ENCODE data around the gene SELE.

Gene SELE, protein sequence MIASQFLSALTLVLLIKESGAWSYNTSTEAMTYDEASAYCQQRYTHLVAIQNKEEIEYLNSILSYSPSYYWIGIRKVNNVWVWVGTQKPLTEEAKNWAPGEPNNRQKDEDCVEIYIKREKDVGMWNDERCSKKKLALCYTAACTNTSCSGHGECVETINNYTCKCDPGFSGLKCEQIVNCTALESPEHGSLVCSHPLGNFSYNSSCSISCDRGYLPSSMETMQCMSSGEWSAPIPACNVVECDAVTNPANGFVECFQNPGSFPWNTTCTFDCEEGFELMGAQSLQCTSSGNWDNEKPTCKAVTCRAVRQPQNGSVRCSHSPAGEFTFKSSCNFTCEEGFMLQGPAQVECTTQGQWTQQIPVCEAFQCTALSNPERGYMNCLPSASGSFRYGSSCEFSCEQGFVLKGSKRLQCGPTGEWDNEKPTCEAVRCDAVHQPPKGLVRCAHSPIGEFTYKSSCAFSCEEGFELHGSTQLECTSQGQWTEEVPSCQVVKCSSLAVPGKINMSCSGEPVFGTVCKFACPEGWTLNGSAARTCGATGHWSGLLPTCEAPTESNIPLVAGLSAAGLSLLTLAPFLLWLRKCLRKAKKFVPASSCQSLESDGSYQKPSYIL

DNA sequence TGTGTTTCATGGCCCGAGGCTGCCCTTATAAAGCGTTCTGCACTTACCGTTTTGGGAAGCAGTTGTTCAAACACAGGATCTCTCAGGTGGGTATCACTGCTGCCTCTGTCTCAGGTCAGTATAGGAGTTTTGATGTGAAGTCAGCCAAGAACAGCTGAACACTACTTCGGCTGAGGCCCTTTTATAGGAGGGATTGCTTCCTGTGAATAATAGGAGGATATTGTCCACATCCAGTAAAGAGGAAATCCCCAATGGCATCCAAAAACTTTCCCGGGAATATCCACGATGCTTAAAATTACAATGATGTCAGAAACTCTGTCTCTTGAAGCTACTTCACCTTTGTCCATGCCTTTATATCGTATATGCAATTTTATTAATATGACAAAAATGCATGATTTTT, at the start of gene SELE:
TSS of gene SELE (minus strand) at position 156 of the 400 bp plus-strand sequence. CDS start 467 bp downstream, outside the sequence.
- no peak within 1 kb of the TSS for H3K4me3 ChIP-seq (ENCODE audit: low read depth, low read length)

DNA sequence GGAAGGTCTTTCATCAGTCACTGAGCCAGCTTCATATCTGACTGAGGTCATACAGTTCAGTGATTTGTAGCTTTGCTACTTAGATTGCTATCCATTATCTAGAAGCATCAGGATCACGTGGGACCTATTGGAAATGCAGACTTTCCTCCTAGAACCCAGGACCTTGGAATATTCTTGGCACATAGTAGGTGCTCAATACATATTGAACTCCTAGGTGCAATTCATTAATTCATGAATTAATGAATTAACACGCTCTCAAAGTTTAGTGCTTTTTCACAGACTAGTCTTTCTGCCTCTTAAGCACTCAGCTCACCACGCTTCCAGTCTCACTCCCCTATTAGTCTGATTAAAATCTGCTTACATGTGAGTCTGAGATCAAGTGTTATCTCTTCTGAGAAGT, 48.7 kb upstream of the SELE start:
- no peak overlapping the region for H3K4me3 ChIP-seq (ENCODE audit: low read depth, low read length)

DNA sequence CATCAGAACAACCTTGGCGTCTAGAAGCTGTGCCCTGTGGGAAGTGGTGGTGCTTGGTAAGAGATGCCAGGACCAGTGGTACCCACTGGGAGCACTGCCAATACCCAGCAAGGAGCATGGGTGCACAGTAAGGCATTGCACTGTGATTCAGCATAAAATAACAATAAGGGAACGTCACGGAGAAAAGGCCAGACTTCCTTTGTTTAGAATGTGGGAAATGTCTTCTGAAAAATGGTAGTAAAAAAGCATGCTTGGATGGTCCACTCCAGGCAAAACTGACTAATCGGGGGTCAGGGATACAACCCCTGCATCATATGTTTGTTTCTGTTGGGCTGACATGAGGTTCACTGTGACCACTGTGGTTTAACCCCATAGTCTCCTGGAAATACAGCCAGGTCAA, 46.1 kb upstream of the SELE start:
- H3K4me3 ChIP-seq (ENCODE audit: low read depth, low read length), result no peak overlapping the region

DNA sequence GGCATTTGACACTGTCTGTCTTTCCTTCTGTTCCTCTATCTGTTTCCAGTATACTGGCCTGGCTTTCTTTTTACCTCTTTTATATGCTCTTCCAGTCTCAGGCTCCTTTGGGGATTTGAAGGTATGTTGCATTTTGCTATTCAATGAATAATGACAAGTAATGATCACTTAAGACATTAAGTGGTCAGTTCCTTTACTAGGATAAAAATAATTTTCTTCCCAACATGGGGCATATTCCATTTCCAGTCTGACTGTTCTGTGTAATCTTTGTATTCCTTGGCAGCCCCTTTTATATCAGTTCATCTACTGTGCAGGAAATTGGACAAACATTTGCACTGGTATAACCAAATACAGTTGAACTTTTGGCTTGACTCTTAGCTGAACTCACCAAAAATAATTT, 45.3 kb upstream of the SELE start:
- H3K4me3 ChIP-seq (ENCODE audit: low read depth, low read length), result no peak overlapping the region

DNA sequence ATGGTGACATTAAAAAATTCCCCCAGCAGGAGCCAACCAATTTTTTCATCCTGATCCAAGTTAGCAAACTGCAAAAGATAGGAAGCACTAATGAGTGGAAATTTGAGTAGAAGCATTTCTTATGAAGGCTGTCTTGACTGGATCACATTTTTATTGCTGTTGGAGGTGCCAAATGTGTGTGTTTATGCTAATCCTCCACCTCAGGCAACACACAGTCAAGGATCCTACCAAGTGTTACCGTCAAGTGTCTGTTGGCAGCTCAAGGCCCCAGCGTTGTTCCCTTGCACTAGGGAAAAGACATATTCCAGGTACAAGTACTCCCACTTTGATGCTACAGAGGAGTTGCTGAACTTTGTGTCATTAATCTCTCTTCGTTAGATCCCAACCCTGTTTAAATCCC, 42.6 kb upstream of the SELE start:
- H3K4me3 ChIP-seq (ENCODE audit: low read depth, low read length), result no peak overlapping the region

DNA sequence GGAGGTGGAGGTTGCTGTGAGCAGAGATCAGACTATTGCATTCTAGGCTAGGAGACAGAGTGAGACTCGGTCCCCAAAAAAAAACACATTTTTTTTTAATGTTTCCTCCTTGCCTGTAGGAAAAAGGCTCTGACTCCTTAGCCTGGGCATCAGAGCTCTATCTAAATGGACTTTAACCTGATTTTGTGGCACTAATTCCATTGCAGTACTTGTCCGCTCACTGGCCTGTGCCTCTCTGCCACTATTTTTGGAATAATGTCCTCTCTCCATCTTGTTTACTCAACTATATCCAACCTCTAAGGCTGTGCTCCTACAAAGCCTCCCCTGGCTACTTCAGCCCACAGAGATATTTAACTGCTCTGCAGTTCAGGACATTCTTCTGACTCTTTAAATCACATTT, 34.3 kb upstream of the SELE start:
- no peak overlapping the region for H3K4me3 ChIP-seq (ENCODE audit: low read depth, low read length)

DNA sequence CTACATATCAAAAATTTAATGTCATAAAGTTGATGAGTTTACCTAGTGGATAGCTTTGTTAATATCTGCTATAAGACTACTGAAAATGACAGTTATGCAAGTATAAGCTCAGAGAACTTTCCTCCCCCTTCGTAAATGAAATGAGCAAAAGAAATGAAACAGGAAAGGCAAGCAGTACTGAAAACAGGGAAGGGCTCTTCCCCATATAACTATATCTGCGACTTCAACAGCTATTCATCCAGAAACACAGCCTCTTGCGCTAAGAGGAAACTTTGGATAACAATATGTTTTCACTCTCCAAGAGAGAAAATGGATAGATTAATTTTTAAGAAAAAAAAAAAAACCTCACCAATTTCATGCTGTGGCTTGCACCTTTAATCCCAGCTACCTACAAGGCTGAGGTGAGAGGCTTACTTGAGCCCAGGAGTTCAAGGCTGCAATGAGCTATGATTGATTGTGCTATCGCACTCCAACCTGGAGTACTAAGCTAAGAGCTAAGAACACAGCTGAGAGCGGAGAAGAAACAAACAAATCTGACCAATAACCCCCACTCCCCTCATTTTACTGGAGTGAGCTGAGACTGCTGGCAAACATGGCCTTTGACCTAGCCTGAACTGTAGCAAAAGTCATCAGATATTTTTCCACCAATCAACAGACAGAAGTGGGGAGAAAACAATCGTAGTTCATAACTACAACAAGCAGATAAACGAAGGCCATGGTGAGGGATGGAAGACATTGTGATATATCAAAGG, 31.9 kb upstream of the SELE start:
- H3K4me3 ChIP-seq (ENCODE audit: low read depth, low read length), result no peak overlapping the region

DNA sequence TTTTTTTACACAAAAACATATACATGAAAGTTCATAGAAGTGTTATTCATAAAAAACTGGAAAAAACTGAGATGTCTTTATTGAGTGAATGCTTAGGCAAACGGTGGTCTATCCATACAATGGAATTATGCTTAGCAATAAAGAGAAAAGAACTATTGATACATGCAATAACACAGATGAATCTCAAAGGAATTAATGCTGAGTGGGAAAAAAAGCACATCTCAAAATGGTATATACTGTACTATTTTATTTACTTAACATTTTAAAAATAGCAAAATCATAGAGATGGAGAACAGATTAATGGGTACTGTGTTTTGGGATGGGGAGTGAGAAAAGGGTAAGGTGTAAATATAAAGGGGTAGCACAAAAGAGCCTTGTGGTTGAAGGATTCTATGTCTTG, 31.0 kb upstream of the SELE start:
- H3K4me3 ChIP-seq (ENCODE audit: low read depth, low read length), result no peak overlapping the region

DNA sequence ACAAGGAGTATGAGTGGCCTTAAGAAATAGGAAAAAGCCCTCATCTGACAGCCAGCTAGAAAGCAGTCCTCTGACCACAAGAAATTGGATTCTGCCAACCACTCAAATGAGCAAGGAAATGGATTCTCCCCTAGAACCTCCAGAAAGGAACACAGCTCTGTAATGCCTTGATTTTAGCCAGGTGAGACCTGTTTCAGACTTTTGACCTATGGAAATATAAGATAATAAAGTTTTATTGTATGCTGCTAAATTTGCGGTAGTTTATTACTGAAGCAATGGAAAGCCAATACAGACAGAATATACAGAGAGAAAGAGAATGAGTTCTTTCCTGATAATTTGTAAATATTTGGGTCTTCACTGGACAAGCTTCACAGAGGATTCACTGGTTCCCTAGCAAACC, 28.8 kb upstream of the SELE start:
- H3K4me3 ChIP-seq (ENCODE audit: low read depth, low read length), result no peak overlapping the region

DNA sequence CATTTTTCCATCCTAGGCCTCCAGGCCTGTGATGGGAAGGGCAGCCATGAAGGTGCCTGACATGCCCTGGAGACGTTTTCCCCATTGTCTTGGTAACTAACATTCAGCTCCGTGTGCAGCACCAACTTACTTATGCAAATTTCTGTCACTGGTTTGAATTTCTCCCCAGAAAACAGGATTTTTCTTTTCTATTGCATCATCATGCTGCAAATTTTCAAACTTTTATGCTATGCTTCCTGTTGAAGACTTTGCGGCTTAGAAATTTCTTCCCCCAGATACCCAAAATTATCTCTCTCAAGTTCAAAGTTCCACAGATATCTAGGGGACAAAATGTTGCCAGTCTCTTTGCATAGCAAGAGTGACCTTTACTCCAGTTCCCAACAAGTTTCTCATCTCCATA, 25.2 kb upstream of the SELE start:
- no peak overlapping the region for H3K4me3 ChIP-seq (ENCODE audit: low read depth, low read length)

DNA sequence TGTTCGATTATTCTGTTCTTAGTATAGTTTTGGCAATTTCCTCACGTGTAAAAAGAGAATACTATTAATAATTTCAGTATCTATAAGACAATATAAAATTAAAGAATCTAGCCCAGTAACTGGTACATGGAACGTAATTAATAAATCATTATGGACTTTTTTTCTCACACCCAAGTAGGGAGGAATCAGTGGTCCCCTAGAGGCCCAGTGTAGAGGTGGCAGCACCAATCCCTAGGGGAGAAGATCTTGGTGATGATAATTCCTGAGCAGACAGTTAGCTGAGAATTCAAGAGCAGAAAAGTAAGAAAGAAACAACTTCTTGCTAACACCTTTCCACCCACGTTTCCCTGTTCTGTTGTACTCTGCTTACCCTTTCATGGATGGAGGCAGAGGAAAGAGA, 19.7 kb upstream of the SELE start:
- no peak overlapping the region for H3K4me3 ChIP-seq (ENCODE audit: low read depth, low read length)

DNA sequence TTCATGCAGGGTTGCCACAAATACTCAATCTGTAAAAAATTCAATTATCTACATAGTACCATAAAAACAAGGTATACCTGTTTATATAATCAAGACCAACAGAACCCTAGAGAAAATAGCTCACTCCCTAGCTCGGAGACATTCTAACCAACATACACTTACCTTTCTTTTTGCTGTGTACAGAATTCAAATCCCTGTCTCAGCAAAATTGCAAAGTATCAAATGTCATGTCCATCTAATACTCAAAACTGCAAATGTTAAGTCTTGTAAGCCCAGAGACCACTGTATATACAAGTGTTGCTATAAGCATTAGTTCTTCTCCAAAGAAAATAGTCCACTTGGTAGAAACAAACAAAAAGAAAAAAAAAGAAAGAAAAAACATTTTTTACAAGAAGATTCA, 16.2 kb upstream of the SELE start:
- no peak overlapping the region for H3K4me3 ChIP-seq (ENCODE audit: low read depth, low read length)

DNA sequence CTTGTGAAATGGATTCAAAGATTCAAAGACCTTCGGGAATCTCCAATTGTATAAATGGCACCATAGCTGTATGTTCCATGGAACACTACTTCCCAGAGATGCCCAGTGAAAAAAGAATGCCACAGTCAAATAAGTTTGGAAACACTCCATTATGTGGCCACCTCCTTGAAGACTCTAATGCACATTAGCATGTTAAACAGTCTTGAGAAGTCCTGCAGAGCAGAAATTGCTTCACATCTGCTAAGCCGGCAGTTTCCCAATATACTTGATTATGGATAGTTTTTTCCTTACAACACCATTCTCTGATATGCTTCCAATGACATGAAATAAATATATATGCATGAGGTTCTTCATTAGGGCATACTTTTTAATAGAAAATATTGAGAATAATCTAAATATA, 12.7 kb upstream of the SELE start:
- no peak overlapping the region for H3K4me3 ChIP-seq (ENCODE audit: low read depth, low read length)

DNA sequence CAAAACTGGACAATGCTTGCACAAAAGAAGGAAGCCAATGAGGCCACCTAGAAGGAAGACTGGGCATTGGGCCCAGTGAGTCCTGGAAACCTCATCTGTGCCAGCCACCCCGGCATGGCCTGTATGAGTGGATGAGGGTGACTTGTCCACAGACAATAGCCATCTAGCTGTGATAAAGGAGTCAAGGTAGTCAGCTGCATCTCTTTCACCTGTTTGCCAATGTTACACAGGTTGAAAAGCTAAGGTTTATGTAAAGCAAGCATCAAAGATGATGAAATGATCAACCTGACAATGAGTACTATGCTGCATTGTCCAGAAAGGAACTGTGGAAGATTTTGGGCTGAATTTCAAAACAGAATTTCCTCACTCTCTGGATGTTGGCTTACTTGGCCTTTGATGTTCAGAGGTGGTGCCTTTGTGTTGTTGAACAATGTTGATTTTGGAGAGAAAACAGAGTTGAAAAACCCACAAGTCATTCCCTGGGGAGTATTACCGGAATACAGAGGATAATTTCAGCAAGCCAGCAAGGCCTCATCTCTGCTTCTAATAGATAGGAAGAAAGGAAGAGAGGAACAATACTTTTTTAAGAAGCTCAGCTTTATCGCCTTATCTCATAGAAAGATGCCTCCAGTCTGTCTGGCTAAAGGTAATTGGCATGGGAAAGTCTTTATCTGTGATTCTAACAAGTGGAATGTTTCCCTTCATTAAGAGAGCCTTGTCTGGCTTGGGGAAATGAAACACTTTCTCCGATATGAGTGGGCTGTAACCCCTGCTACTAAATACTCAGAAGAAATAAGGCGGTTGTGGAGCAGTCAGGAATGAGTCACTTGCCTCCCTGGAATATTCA, 11.4 kb upstream of the SELE start:
- H3K4me3 ChIP-seq (ENCODE audit: low read depth, low read length), result no peak overlapping the region

DNA sequence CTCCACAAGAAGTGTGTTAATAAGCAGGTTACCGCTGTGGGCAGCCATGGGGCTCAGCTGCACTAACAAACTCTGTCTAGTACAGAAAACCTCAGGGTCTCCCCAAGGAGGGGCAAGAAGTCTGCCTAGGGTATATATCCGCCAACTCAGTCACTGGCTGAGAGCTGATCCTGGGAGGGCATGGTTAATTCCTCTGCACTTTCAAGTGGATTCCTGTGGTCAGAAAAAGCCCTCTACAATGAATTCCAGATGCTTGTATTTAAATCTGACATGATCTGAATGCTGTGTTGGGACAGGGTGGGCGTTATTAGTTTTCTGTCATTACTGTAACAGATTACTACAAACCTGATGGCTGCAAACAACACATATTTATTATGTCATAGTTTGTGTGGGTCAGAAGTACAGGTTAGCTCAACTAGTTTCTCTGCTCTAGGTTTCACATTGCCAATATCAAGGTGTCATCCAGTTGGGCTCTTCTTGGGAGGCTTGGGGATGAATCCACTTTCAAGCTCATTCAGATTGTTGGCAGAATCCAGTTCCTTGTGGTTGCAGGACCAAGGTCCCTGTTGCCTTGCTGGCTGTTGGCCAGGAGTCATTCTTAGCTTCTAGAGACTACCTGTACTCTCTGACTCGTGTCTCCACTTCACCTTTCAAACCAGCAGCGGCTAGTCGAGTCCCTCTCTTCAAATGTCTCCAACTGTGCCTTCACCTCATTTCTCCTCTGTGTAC, 8.0 kb upstream of the SELE start:
- no peak overlapping the region for H3K4me3 ChIP-seq (ENCODE audit: low read depth, low read length)

DNA sequence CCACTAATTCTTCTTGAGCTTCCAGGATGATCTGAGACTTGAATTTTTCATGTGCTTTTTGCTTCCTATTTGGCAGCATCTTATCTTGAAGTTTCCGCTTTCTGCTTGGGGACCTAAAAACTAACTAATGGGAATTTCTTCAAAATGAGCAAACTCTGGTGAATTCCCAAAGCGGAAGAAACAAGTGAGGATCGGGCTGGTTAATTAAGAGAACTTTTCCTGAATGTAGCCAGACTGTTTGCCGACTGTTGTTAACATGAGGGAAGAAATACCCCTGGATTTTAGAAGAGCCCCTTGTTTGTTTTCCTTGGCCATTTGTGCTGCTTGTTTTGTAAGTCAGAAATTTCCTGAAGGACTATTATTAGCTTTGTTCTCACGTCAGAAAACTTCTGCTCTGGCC, 6.1 kb upstream of the SELE start:
- H3K4me3 ChIP-seq (ENCODE audit: low read depth, low read length), result no peak overlapping the region

DNA sequence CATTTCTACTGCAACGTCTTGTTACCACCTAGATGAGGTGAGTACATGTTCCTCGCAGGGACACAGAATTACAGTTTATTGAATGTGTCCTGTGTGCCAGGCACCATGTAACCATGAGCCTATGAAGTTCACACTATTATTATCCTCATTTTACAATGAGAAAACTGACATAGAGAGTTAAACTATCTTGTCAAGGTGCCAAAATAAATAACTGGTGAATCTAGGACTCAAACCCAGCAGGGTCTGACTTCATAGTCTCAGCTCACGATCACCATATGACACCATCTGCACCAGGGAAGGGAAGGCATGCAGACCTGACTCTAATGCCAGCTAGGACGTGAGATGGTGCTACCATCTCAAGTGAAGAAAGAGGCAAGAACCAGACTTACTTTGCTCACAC, 2.4 kb downstream of the SELE start:
- no peak overlapping the region for H3K4me3 ChIP-seq (ENCODE audit: low read depth, low read length)

DNA sequence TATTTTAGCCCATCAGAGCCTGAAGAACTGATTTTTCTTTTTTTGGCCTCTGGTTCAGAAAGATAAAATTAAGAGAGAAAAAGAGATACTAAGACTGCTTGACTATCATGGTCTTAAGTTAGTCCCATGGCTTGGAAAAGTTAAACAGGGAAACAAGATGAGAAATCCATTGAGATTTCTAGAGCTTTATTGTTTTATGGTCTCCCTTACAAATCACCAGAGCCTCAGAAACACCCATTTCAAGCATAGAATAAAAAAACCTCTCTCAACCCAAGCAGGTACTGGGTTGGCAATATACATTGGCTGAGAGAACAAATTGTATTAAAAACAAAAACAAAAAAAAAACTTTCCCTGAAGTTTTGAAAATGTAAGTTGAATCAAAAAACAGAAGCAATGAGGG, 3.9 kb downstream of the SELE start:
- H3K4me3 ChIP-seq (ENCODE audit: low read depth, low read length), result no peak overlapping the region

DNA sequence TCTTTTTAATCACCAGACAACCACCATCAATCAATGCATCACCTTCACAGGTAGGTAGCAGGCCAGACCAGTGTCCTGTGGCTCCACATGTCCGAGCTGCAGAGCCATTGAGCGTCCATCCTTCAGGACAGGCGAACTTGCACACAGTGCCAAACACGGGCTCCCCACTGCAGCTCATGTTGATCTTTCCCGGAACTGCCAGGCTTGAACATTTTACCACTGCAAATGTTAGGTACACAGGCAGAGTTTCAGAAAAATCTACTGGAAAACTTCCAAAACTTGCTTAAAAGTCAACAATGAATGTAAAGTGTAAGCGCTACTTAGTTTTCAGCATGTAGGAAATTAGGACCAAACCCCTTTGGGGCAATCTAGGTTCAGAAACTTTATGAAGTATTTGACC, 6.6 kb downstream of the SELE start:
- no peak overlapping the region for H3K4me3 ChIP-seq (ENCODE audit: low read depth, low read length)

DNA sequence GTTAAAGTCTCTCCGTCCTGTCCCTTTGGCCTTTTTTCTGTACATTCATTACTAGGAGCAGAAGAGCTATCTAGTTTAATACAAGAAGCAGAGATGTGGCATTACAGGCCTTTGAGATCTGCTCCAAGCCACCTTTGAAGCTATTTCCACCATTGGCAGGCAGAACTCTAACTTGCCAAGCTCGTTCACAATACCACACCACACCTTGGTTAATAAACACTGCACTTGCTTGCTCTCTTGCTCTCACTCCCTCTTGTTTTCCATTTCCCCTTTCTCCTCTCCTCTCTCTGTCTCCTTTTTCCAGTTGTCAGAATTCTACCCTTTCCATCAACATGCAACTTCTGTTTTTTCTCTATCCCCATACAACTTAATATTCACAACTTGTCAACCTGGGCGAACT, 7.0 kb downstream of the SELE start:
- no peak overlapping the region for H3K4me3 ChIP-seq (ENCODE audit: low read depth, low read length)

DNA sequence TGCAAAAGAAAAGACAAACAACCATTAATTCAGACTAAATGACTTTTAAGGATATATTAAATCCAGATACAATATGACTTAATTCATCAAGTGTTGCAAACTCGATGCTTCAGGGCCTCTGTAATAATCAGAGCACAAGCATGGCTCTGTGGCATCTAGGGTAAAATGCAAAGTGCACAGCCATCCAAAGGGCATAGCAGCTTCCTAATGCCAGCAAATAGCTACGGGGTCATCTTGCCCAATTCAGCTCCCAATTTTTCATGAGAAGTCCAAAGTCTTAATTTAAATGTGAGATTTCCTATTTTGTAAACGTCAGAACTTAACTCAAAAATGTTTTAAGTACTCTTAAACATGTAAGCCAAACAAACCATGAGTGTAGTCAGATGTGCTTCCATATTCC, 7.9 kb downstream of the SELE start:
- no peak overlapping the region for H3K4me3 ChIP-seq (ENCODE audit: low read depth, low read length)

Data from iPS-11a (cell line).